Skeletal muscle satellite cell (primary cell): ENCODE data around the gene SLC38A4.

Experiments
- H3K27me3 ChIP-seq: 2 replicates; pipeline ENCODE4 v1.7.0; 2013; ENCODE audit warnings: low read length; ENCODE audit not compliant: control insufficient read depth, insufficient read depth
- H3K36me3 ChIP-seq: 2 replicates; pipeline ENCODE4 v1.7.0; 2013; ENCODE audit warnings: mild to moderate bottlenecking, control low read depth, low read length; ENCODE audit not compliant: insufficient read depth
- H3K4me1 ChIP-seq: 2 replicates; pipeline ENCODE4 v1.7.0; 2013; ENCODE audit warnings: low read length; ENCODE audit not compliant: control insufficient read depth, insufficient read depth
- H3K4me2 ChIP-seq: 2 replicates; pipeline ENCODE4 v1.7.0; 2013; ENCODE audit warnings: mild to moderate bottlenecking, low read length
- H3K4me3 ChIP-seq: 2 replicates; pipeline ENCODE4 v1.7.0; 2013; ENCODE audit warnings: low read length
- H3K9ac ChIP-seq: 2 replicates; pipeline ENCODE4 v1.7.0; 2013; ENCODE audit warnings: mild to moderate bottlenecking, low read depth, low read length, moderate library complexity
- H3K9me3 ChIP-seq: replicated peaks from 2 replicates; pipeline ENCODE4 v1.7.0; 2013; ENCODE audit warnings: mild to moderate bottlenecking, control low read depth, low read length

The SLC38A4 gene

DNA sequence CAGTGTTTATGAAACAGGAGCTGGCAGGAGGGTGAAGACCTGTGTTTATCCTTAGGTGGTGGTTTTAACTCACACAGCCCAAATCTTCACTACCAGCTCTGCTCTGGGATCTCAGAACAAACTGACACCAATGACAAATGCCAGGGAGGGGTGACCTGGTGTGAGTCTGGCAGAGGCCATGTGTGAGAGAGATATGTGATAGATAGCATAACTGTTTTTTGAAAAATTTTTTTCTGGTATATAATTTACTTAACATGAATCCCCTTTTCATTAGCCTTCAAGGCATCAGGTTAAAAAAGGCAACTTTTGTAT, 51.5 kb downstream of the SLC38A4 start:
- Histone ChIP-seq H3K9ac (peak overlapping the region; percentile 78), H3K27me3 (no peaks in the 10 kb centered on the region), H3K9me3 (no peaks in the 10 kb centered on the region), H3K36me3 (peaks cover 10% of the 10 kb centered on the region), H3K4me2 (peak overlapping the region; percentile 59), H3K4me3 (no peak overlapping the region), H3K4me1 (peaks cover 59% of the 10 kb centered on the region)

DNA sequence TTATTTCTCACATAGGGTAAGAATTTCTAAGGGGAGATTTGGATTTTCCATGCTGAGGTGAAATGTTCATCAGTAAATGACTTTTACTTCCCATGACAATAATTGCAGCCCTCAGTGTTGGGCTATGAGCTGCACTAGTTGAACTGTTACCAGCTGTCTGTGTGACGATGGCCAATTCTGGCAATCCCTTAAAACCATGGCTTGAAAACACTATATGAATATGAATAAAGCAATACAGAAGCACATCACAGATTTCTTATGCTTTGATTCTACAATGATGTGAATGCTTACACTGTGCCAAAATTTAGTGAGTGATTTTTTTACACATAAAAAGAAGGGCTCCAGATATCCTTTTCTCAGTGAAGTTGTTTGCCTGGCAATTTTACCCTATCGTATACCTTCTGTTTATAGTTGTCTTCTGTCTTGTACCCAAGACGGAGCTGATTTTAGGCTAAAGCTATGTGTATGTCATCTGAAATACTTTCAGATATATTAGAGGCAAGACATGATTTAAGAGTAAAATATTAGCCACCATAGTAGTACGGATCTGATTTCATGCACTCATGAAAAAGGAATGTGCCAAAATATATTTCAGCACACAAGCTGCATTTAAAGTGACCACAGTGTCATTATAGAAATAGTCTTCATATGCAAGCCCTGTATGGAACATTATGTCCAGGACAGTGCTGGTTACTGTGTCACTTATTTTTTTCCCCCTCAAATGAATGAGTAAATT, 52.0 kb downstream of the SLC38A4 start:
- H3K4me3 ChIP-seq: no peak overlapping the region
- no peaks in the 10 kb centered on the region for H3K27me3 ChIP-seq
- peak overlapping the region; percentile 78 for H3K9ac ChIP-seq
- H3K9me3 ChIP-seq: no peaks in the 10 kb centered on the region
- H3K4me1 ChIP-seq: peaks cover 59% of the 10 kb centered on the region
- peaks cover 12% of the 10 kb centered on the region for H3K36me3 ChIP-seq
- peak overlapping the region; percentile 59 for H3K4me2 ChIP-seq

DNA sequence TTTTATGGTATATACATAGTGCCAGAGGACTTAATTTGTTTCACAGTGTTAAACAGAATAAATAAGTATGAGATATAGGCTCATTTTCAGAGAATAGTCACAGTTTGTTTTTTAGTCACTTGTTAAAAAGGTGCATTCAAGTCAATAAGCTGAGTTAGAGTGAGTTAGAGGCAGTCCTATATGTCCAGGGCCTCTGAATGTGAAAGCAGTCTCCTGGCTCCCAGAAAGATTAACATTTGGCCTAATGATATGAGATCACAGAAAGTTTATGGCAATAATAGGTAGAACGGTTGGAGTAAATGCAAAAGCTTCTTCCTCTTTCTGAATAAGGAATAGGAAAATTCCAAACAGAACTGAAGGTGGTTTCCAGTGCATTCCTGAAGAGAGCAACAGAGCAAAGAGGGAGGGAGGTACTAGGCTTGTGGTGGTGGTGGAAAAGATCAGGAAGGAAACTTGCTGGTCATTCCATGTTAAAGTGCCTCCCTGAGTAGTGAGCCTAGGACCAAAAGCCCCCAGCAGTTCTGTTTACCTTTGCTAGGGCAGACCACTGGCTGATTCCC, 54.4 kb downstream of the SLC38A4 start:
- Histone ChIP-seq H3K27me3 (no peaks in the 10 kb centered on the region), H3K9ac (peak overlapping the region; percentile 54), H3K4me2 (peak overlapping the region; percentile 59), H3K9me3 (no peaks in the 10 kb centered on the region), H3K4me1 (peaks cover 59% of the 10 kb centered on the region), H3K4me3 (peak overlapping the region; percentile 7), H3K36me3 (peaks cover 8% of the 10 kb centered on the region)

DNA sequence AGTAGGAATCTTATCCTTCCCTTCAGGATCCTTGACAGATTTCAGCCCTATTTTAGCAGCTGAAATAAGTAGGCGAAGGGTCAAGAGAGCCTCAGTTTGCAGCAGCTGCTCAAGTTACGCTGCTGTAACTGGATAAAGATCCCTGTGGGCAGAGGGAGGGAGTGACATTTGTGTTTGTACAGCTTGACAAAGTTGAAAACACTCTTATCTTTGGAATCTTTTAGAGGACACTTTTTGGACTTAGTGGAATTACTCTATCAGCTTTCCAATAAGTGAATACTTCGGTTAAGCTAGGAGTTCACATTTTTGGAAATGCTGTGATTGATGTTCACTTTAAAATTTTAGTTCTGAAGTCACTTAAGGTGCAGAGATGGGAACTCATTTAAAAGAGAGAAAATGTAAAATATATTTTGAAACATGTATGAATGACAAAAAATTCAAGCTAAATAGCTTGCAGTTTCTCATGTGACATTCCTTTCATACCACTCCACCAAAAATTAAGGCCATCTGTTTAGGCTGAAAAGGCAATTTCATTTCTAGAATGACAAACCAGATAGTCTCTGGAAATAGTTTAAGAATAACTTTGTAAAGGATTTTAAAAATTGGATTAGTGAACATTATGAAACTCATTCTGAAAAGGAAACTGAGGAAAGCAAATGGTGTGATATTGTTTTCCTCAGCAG, 55.2 kb downstream of the SLC38A4 start:
- H3K4me3 ChIP-seq: no peak overlapping the region
- peaks cover 59% of the 10 kb centered on the region for H3K4me1 ChIP-seq
- H3K36me3 ChIP-seq: peaks cover 8% of the 10 kb centered on the region
- H3K27me3 ChIP-seq: no peaks in the 10 kb centered on the region
- no peaks in the 10 kb centered on the region for H3K9me3 ChIP-seq
- H3K4me2 ChIP-seq: peak overlapping the region; percentile 59
- peak overlapping the region; percentile 54 for H3K9ac ChIP-seq

DNA sequence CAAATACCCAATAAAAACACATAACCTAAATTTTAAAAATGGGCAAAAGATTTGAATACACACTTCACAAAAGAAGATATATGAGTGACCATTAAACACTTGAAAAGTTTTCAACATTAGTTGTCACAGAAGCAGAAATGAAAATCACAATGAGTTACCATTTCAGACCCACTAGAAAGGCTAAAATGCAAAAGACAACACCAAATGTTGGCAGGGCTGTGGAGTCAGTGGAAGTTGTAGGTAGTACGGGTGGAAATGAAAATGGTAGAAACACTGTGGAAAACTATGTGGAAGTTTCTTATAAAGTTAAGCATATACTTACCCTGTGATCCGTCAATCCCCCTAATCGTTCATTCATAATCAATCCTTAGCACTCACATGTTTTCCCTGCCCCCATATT, 61.8 kb downstream of the SLC38A4 start:
- no peaks in the 10 kb centered on the region for H3K27me3 ChIP-seq
- no peaks in the 10 kb centered on the region for H3K9me3 ChIP-seq
- no peak overlapping the region for H3K4me2 ChIP-seq
- no peak overlapping the region for H3K4me3 ChIP-seq
- H3K36me3 ChIP-seq: peaks cover 6% of the 10 kb centered on the region
- H3K9ac ChIP-seq: no peak overlapping the region
- H3K4me1 ChIP-seq: no peaks in the 10 kb centered on the region

DNA sequence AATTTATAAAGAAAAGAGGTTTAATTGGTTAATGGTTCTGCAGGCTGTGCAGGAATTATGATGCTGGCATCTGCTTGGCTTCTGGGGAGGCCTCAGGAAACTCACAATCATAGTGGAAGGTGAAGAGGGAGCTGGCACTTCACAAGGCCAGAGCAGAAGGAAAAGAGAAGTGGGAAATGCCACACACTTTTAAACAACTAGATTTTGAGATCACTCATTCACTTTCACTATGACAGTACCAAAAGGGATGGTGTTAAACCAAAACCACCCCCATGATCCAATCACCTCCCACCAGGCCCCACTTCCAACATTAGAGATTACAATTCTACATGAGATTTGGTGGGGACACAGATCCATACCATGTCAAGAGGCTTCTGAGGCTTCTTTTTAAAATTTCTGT, 62.6 kb downstream of the SLC38A4 start:
- H3K4me3 ChIP-seq: no peak overlapping the region
- H3K27me3 ChIP-seq: no peaks in the 10 kb centered on the region
- H3K9me3 ChIP-seq: no peaks in the 10 kb centered on the region
- no peak overlapping the region for H3K4me2 ChIP-seq
- no peaks in the 10 kb centered on the region for H3K4me1 ChIP-seq
- H3K9ac ChIP-seq: no peak overlapping the region
- peaks cover 3% of the 10 kb centered on the region for H3K36me3 ChIP-seq

DNA sequence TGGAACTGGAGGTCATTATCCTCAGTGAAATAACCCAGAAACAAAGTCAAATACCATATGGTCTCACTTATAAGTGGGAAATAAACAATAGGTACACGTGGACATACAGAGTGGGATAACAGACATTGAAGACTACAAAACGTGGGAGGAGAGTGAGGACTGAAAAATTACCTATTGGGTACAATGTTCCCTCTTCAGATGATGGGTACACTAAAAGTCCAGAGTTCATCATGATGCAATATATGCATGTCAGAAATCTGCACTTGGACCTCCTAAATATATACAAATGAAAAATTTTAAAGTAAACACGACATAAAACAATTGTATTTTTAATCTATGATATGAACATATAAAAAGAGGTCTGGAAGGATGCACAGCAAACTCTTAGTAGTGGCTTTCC, 71.2 kb downstream of the SLC38A4 start:
- Histone ChIP-seq H3K9me3 (no peaks in the 10 kb centered on the region), H3K27me3 (no peaks in the 10 kb centered on the region), H3K4me1 (no peaks in the 10 kb centered on the region), H3K9ac (no peak overlapping the region), H3K36me3 (no peaks in the 10 kb centered on the region), H3K4me3 (no peak overlapping the region), H3K4me2 (no peak overlapping the region)

DNA sequence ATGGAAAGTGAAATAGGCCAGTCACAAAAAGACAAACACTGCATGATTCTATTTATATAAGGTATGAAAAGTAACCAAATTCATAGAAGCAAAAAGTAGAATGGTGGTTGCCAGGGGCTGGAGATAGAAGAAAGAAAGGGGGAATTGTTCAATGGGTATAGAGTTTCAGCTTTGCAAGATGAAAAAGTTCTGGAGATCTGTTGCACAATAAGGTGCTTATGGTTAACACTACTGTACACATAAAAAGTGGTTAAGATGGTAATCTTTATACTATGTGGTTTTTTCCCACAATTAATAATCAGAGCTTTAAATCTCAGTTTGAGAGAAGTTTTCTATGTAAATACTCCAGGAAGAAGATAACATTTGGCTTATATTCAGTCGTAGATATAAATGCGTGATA, 73.4 kb downstream of the SLC38A4 start:
- H3K4me2 ChIP-seq: no peak overlapping the region
- H3K9ac ChIP-seq: no peak overlapping the region
- H3K9me3 ChIP-seq: no peaks in the 10 kb centered on the region
- no peaks in the 10 kb centered on the region for H3K27me3 ChIP-seq
- no peak overlapping the region for H3K4me3 ChIP-seq
- H3K36me3 ChIP-seq: no peaks in the 10 kb centered on the region
- H3K4me1 ChIP-seq: no peaks in the 10 kb centered on the region

DNA sequence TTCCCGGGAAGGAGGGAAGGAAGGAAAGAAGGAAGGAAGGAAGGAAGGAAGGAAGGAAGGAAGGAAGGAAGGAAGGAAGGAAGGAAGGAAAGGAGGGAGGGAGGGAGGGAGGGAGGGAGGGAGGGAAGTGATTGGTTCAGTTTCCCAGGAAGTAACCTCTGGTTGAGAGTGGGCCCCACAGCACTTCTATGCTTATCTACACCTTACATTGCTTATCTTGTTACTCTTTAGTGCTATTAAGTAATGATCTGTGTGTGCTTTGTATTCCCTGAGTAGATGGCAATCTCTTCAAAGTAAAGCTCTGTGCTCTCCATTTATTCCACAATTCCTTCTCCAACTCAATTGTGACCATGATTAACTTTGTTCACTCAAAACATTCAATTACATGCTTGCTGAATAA, 74.6 kb downstream of the SLC38A4 start:
- Histone ChIP-seq H3K36me3 (no peaks in the 10 kb centered on the region), H3K4me3 (no peak overlapping the region), H3K4me2 (no peak overlapping the region), H3K27me3 (no peaks in the 10 kb centered on the region), H3K9ac (no peak overlapping the region), H3K4me1 (no peaks in the 10 kb centered on the region), H3K9me3 (no peaks in the 10 kb centered on the region)

DNA sequence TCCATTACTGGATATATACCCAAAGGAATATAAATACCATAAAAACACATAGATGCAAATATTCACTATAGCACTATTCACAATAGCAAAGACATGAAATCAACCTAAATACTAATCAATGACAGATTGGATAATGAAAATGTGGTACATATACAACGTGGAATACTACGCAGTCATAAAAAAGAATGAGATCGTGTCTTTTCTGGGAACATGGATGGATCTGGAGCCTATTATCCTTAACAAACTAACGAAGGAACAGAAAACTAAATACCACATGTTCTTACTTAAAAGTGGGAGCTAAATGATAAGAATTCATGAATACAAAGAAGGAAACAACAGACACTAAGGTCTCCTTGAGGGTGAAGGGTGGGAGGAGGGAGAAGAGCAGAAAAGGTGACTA, 76.5 kb downstream of the SLC38A4 start:
- no peak overlapping the region for H3K4me3 ChIP-seq
- no peaks in the 10 kb centered on the region for H3K27me3 ChIP-seq
- no peak overlapping the region for H3K4me2 ChIP-seq
- no peak overlapping the region for H3K9ac ChIP-seq
- no peaks in the 10 kb centered on the region for H3K36me3 ChIP-seq
- H3K4me1 ChIP-seq: no peaks in the 10 kb centered on the region
- no peaks in the 10 kb centered on the region for H3K9me3 ChIP-seq

DNA sequence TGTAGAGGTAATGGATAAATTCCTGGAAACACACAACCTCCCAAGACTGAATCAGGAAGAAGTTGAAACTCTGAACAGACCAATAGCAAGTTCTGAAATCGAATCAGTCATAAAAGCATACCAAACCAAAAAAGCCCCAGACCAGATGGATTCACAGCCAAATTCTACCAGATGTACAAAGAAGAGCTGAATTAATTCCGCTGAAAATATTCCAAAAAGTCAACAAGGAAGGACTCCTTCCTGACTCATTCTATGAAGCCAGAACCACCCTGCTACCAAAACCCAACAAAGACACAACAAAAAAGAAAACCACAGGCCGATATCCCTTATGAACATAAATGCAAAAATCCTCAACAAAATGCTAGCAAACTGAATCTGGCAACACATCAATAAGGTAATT, 81.5 kb downstream of the SLC38A4 start:
- H3K36me3 ChIP-seq: no peaks in the 10 kb centered on the region

DNA sequence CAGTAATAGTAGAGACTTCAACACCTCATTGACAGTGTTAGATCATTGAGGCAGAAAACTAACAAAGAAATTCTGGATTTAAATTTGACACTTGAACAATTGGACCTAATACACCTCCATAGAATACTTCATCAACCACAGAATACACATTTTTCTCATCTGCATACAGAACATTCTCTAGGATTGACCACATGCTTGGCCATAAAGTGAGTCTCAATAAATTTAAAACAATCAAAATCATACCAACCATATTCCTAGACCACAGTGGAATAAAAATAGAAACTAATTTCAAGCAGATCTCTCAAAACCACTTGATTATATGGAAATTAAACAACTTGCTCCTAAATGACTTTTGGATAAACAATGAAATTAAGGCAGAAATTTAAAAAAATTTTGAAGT, 82.3 kb downstream of the SLC38A4 start:
- no peaks in the 10 kb centered on the region for H3K9me3 ChIP-seq
- no peak overlapping the region for H3K4me2 ChIP-seq
- no peaks in the 10 kb centered on the region for H3K4me1 ChIP-seq
- H3K4me3 ChIP-seq: no peak overlapping the region
- H3K36me3 ChIP-seq: no peaks in the 10 kb centered on the region
- H3K27me3 ChIP-seq: no peaks in the 10 kb centered on the region
- no peak overlapping the region for H3K9ac ChIP-seq

More for the DNA sequence above, 81.5 kb downstream of the SLC38A4 start:
- H3K4me3 ChIP-seq: no peak overlapping the region
- no peak overlapping the region for H3K9ac ChIP-seq
- H3K9me3 ChIP-seq: no peaks in the 10 kb centered on the region
- no peaks in the 10 kb centered on the region for H3K4me1 ChIP-seq
- no peaks in the 10 kb centered on the region for H3K27me3 ChIP-seq
- no peak overlapping the region for H3K4me2 ChIP-seq
